ENCODE data around the gene IRGC. TPM values are rescaled to one million over a fixed set of nuclear protein-coding genes. Genes with fewer than 3 reads are reported as not detected.

IRGC gene
- total RNA-seq, 2 donors from 2014 or later, result not detected

DNA sequence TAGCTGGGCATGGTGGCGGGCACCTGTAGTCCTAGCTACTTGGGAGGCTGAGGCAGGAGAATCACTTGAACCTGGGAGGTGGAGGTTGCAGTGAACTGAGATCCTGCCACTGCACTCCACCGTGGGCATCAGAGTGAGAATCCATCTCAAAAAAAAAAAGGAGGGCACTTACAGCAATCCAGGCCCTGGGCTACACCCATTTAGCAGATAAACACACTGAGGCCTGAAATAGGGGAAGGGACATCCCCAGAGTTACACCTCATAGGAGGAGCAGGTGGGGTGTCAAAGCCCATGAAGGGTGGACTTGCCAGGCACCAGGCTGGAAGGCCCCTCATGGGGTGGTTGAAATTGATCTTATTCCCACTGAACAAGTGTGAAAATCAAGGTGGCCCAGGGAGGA lies 32.0 kb upstream of the IRGC start:
- H3K36me3 ChIP-seq (replicated peaks in 1 of 2; ENCODE audit: insufficient read depth in 1 of 2, low read depth in 2 of 2), result no peaks in the 10 kb centered on the region
- no peak overlapping the region for H3K27ac ChIP-seq
- no peaks in the 10 kb centered on the region for H3K4me1 ChIP-seq
- H3K9me3 ChIP-seq, result no peaks in the 10 kb centered on the region
- intact Hi-C loops (cut with DNase I), result no loop called here
- no peak overlapping the region for H3K4me3 ChIP-seq
- DNase-seq, result no peak
- WGBS, 2 donors, result 62 to 89% methylated on average over 2 of the region's 2 CpGs
- ATAC-seq, result no peak
- TF ChIP-seq POLR2A (IDR thresholded peaks at IDR 0.05), result no peak
- TF ChIP-seq, protein P1, sequence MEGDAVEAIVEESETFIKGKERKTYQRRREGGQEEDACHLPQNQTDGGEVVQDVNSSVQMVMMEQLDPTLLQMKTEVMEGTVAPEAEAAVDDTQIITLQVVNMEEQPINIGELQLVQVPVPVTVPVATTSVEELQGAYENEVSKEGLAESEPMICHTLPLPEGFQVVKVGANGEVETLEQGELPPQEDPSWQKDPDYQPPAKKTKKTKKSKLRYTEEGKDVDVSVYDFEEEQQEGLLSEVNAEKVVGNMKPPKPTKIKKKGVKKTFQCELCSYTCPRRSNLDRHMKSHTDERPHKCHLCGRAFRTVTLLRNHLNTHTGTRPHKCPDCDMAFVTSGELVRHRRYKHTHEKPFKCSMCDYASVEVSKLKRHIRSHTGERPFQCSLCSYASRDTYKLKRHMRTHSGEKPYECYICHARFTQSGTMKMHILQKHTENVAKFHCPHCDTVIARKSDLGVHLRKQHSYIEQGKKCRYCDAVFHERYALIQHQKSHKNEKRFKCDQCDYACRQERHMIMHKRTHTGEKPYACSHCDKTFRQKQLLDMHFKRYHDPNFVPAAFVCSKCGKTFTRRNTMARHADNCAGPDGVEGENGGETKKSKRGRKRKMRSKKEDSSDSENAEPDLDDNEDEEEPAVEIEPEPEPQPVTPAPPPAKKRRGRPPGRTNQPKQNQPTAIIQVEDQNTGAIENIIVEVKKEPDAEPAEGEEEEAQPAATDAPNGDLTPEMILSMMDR (IDR thresholded peaks at IDR 0.05), result no peak
- no peaks in the 10 kb centered on the region for H3K27me3 ChIP-seq

DNA sequence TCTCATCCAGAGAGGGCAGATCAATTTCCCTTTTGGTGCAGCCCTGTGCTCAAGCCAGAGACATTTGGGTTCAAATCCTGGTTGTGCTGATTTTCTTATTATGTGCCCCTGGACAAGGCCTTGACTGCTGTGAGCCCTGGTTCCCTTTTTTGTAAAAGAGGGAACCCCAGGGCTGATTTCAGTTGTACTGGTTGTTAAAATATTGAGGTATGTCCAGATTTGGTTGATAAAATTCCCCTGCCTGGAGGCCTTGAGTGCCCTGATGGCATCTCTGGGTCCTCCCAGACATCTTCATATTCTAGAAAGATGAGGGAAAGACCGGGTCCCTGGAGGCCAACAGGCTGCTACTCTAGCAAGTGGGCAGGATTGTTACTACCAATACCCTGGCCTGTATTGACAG lies 31.6 kb upstream of the IRGC start:
- no peaks in the 10 kb centered on the region for H3K9me3 ChIP-seq
- no peak overlapping the region for H3K4me3 ChIP-seq
- no peak overlapping the region for H3K27ac ChIP-seq
- intact Hi-C loops (cut with DNase I), result no loop called here
- no peak for DNase-seq
- ATAC-seq, result no peak
- no peaks in the 10 kb centered on the region for H3K27me3 ChIP-seq
- WGBS, 2 donors, result 67 to 82% methylated on average over 1 of the region's 1 CpG
- TF ChIP-seq, protein P1 (IDR thresholded peaks at IDR 0.05), result no peak
- TF ChIP-seq POLR2A (IDR thresholded peaks at IDR 0.05), result no peak
- H3K4me1 ChIP-seq, result no peaks in the 10 kb centered on the region
- H3K36me3 ChIP-seq (replicated peaks in 1 of 2; ENCODE audit: insufficient read depth in 1 of 2, low read depth in 2 of 2), result no peaks in the 10 kb centered on the region

DNA sequence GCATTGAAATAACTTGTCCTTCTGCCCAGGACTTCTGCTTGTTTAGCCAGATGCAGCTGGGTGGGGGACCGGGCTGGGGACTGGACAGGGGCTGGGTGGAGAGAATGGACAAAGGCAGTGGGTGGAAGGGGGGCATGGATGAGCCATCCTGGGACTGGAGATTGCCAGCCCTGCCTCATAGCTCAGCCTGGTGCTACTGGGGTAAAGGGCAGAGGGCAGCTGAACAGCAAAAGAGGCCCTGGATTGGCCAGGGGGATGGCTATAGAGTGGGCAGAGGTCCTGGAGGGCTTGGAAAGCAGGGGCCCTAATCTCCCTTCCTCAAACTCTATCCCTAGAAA lies 28.2 kb upstream of the IRGC start:
- no peak for DNase-seq
- intact Hi-C loops (cut with DNase I), result no loop called here
- Histone ChIP-seq H3K9me3 (peaks cover 0 to 20% (median 0%) of the 10 kb centered on the region in 3 donors), H3K27ac (no peak overlapping the region), H3K4me1 (no peaks in the 10 kb centered on the region), H3K27me3 (no peaks in the 10 kb centered on the region), H3K4me3 (no peak overlapping the region), H3K36me3 (replicated peaks in 1 of 2; ENCODE audit: insufficient read depth in 1 of 2, low read depth in 2 of 2) (no peaks in the 10 kb centered on the region)
- no peak for ATAC-seq
- TF ChIP-seq POLR2A (IDR thresholded peaks at IDR 0.05), result no peak
- TF ChIP-seq, protein P1 (IDR thresholded peaks at IDR 0.05), result no peak
- 40 to 56% methylated on average over 1 of the region's 1 CpG for WGBS, 2 donors

DNA sequence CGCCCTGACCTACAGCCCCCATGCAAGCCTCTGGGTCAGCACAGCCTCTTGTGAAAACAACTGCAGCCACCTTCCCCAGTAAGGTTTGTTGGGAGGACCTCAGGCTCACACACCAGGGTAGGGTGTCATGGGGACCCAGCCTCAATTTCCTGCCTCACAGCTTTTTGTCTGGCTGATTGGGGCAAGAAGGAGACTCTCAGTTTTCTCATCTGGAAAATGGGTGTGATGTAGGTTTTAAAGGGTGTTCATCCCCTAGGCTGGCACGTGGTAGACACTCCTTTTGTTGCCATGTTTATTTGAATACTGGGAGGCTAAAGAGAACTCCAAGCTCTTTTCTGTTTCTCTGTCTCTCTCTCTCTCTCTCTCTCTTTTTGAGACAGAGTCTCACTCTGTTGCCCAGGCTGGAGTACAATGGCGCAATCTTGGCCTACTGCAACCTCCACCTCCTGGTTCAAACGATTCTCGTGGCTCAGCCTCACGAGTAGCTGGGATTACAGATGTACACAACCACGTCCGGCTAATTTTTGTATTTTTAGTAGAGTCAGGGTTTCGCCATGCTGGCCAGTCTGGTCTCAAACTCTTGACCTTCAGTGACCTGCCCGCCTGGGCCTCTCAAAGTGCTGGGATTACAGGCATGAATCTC lies 27.7 kb upstream of the IRGC start:
- no peak for ATAC-seq
- intact Hi-C loops (cut with DNase I), result no loop called here
- H3K36me3 ChIP-seq (replicated peaks in 1 of 2; ENCODE audit: insufficient read depth in 1 of 2, low read depth in 2 of 2), result no peaks in the 10 kb centered on the region

More for the DNA sequence above, 27.7 kb upstream of the IRGC start:
- peak in 1 of 4 donors; percentile 40 for DNase-seq
- Histone ChIP-seq H3K4me1 (no peaks in the 10 kb centered on the region), H3K27ac (no peak overlapping the region), H3K9me3 (peaks cover 0 to 20% (median 0%) of the 10 kb centered on the region in 3 donors), H3K4me3 (no peak overlapping the region), H3K27me3 (no peaks in the 10 kb centered on the region)
- TF ChIP-seq, protein P1 (IDR thresholded peaks at IDR 0.05), result no peak
- TF ChIP-seq POLR2A (IDR thresholded peaks at IDR 0.05), result no peak
- WGBS, 2 donors, result 62 to 69% methylated on average over 10 of the region's 10 CpGs
